Thyroid gland (tissue), 4 donors: Measurements from ENCODE around the gene PPP3R1.

Experiments
- POLR2A ChIP-seq, 2 donors: fragments of 450-650 bp; IDR thresholded peaks; one replicate each; pipeline ENCODE4 v1.6.1; 2017; ENCODE audit warnings: antibody characterized with exemption in 2 of 2, mild to moderate bottlenecking in 2 of 2, moderate library complexity in 1 of 2
- TF ChIP-seq, protein P1 (sequence below), 6 experiments: fragments of 200-600 bp in 3 of 6; fragments of 450-650 bp in 3 of 6; sonication (generic) in 3 of 6; IDR thresholded peaks; one replicate each; pipeline ENCODE4 v1.5.1; 2016 to 2019; ENCODE audit warnings: antibody characterized with exemption in 6 of 6, mild to moderate bottlenecking in 2 of 6, inconsistent platforms in 1 of 6, moderate library complexity in 1 of 6

DNA sequence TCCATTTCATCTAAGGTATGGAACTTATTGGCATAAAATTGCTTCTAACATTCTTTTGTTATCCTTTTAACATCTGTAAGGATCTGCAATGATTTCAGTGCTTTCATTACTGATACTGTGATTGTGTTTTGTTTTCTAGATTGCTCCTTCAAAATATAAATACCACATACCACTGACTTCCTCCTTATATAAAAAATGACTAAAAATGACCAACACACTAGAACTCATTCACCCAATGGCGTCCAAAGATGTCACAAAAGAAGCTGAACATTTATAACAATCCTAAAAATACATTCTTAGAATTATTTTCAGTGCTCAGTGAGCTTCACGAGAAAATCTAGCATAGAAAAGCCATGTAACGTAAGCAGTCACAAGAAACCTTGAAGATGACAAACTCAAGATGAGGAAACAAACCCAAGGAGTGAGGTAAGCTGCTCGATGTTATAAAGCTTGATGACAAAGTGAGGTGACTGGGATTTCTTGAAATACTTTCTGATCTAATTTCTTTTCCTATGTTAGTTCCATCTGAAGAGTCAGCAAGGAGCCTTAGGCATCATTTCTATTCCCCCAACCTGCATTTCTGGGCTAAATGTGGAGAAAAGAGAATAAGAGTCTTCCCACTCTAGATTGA, 52.1 kb downstream of the PPP3R1 start:
- TF ChIP-seq, protein P1, sequence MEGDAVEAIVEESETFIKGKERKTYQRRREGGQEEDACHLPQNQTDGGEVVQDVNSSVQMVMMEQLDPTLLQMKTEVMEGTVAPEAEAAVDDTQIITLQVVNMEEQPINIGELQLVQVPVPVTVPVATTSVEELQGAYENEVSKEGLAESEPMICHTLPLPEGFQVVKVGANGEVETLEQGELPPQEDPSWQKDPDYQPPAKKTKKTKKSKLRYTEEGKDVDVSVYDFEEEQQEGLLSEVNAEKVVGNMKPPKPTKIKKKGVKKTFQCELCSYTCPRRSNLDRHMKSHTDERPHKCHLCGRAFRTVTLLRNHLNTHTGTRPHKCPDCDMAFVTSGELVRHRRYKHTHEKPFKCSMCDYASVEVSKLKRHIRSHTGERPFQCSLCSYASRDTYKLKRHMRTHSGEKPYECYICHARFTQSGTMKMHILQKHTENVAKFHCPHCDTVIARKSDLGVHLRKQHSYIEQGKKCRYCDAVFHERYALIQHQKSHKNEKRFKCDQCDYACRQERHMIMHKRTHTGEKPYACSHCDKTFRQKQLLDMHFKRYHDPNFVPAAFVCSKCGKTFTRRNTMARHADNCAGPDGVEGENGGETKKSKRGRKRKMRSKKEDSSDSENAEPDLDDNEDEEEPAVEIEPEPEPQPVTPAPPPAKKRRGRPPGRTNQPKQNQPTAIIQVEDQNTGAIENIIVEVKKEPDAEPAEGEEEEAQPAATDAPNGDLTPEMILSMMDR (IDR thresholded peaks at IDR 0.05), result no peak
- no peak for TF ChIP-seq POLR2A (IDR thresholded peaks at IDR 0.05)
